Tongue (tissue), 2 donors: ENCODE results near the gene TMEM272. TPM values are rescaled to one million over a fixed set of nuclear protein-coding genes. Genes with fewer than 3 reads are reported as not detected.
A peak's percentile ranks its signal among the peaks of the same experiment; 100 is the strongest.

Source experiments
- DNase-seq: peaks from one replicate; pipeline ENCODE4 v3.0.0-alpha.2; 2015
- total RNA-seq: library from RNA; depleted of rRNA; stranded (reverse); fragments of >200 nt; gene quantifications from one replicate; pipeline ENCODE4 v1.2.3, GENCODE V29; 2014

Gene TMEM272
- total RNA-seq, 1 donor from 2014 or later, result not detected

- no peak for DNase-seq
These were observed 64.9 kb downstream of the TMEM272 start for GRCh38 chr13:51780099-51780498.

- DNase-seq, result no peak
These were observed 66.6 kb downstream of the TMEM272 start for GRCh38 chr13:51778392-51778791.

GRCh38 chr13:51777921-51778320, 67.1 kb downstream of the TMEM272 start:
- no peak for DNase-seq

- DNase-seq, result no peak
These were observed 68.8 kb downstream of the TMEM272 start for GRCh38 chr13:51776179-51776578.

- DNase-seq, result no peak
These were observed 71.5 kb downstream of the TMEM272 start for GRCh38 chr13:51773515-51773914.

- no peak for DNase-seq
These were observed 72.2 kb downstream of the TMEM272 start for GRCh38 chr13:51772781-51773180.

- DNase-seq, result no peak
These were observed 72.9 kb downstream of the TMEM272 start for GRCh38 chr13:51772105-51772455.

GRCh38 chr13:51771418-51772104, 73.4 kb downstream of the TMEM272 start:
- DNase-seq, result no peak

GRCh38 chr13:51770681-51771417, 74.1 kb downstream of the TMEM272 start:
- no peak for DNase-seq

GRCh38 chr13:51770160-51770559, 74.8 kb downstream of the TMEM272 start:
- no peak for DNase-seq

- no peak for DNase-seq
These were observed 75.4 kb downstream of the TMEM272 start for GRCh38 chr13:51769455-51770127.

- no peak for DNase-seq
These were observed 76.0 kb downstream of the TMEM272 start for GRCh38 chr13:51768976-51769375.

GRCh38 chr13:51768378-51768921, 76.5 kb downstream of the TMEM272 start:
- no peak for DNase-seq

GRCh38 chr13:51767100-51767499, 77.9 kb downstream of the TMEM272 start:
- DNase-seq, result no peak

- DNase-seq, result no peak
These were observed 79.8 kb downstream of the TMEM272 start for GRCh38 chr13:51765142-51765515.

GRCh38 chr13:51764184-51765141, 80.5 kb downstream of the TMEM272 start:
- DNase-seq, result peak; percentile 78

- no peak for DNase-seq
These were observed 81.5 kb downstream of the TMEM272 start for GRCh38 chr13:51763486-51763885.

Other genes starting within 250 kb of the TMEM272 start
- 10.2 TPM for gene DHRS12, start 41.0 kb downstream of the TMEM272 start, total RNA-seq
- gene CCDC70, start 16.8 kb upstream of the TMEM272 start, total RNA-seq, result not detected
- gene ATP7B, start 166.3 kb upstream of the TMEM272 start, total RNA-seq, result 5.5 TPM
- gene ALG11, start 167.2 kb upstream of the TMEM272 start, total RNA-seq, result 31.7 TPM
- gene UTP14C, start 179.5 kb upstream of the TMEM272 start, total RNA-seq, result 29.5 TPM